Fibroblast of lung (primary cell): ENCODE measurements around the gene AKAP8.

Experiments
- CTCF ChIP-seq, 2 donors: IDR thresholded peaks in 1 of 2; conservative IDR thresholded peaks in 1 of 2; 1 replicate in 1 of 2; 2 replicates in 1 of 2; pipeline ENCODE4 v1.5.1; 2011 to 2012; ENCODE audit warnings: low read length in 2 of 2, control low read depth in 1 of 2, inconsistent platforms in 1 of 2, low read depth in 1 of 2, mild to moderate bottlenecking in 1 of 2
- EZH2 ChIP-seq: IDR thresholded peaks from 2 replicates; pipeline ENCODE4 v1.5.1; 2012; ENCODE audit warnings: low read length, control low read depth, mild to moderate bottlenecking; ENCODE audit errors: missing control alignments

GRCh38 chr19:15304140-15304705 is 75.4 kb downstream of the AKAP8 start:
- TF ChIP-seq EZH2, result no peak
- no peak for TF ChIP-seq CTCF (conservative IDR thresholded peaks at IDR 0.05 in 1 of 2, IDR thresholded peaks at IDR 0.05 in 1 of 2; ENCODE audit: low read depth in 1 of 2, low read length in 2 of 2)
